HUES48 (cell line): ENCODE results near the gene SCAF4.
A peak's percentile ranks its signal among the peaks of the same experiment; 100 is the strongest.
"Not testable (repeated sequence)": the region's sequence is repeated elsewhere in the genome, so short reads cannot be mapped to it uniquely, and the experiment has no call there.

ENCODE experiments used
- H3K27ac ChIP-seq: one replicate; pipeline ENCODE4 v1.7.0; 2013; ENCODE audit warnings: low read depth, low read length, inconsistent platforms
- H3K27me3 ChIP-seq: 2 replicates; pipeline ENCODE4 v1.6.1; 2013; ENCODE audit warnings: mild to moderate bottlenecking, low read length; ENCODE audit not compliant: control insufficient read depth, insufficient read depth
- H3K36me3 ChIP-seq: 2 replicates; pipeline ENCODE4 v1.6.1; 2013; ENCODE audit warnings: low read length; ENCODE audit not compliant: control insufficient read depth, insufficient read depth
- H3K4me1 ChIP-seq: 2 replicates; pipeline ENCODE4 v1.6.1; 2013; ENCODE audit warnings: mild to moderate bottlenecking, low read length; ENCODE audit not compliant: control insufficient read depth, insufficient read depth
- H3K4me3 ChIP-seq: 2 replicates; pipeline ENCODE4 v1.5.1; 2013; ENCODE audit warnings: mild to moderate bottlenecking, low read depth, low read length
- H3K9ac ChIP-seq: 2 replicates; pipeline ENCODE4 v1.6.1; 2013; ENCODE audit warnings: mild to moderate bottlenecking, low read depth, low read length, moderate library complexity
- H3K9me3 ChIP-seq: 2 replicates; pipeline ENCODE4 v1.6.1; 2013; ENCODE audit warnings: low read length; ENCODE audit not compliant: control insufficient read depth, insufficient read depth

SCAF4 gene

GRCh38 chr21:31659536-31660258 lies 72.2 kb downstream of the SCAF4 start, which contains the start of gene SOD1:
Gene SOD1, plus strand, starts transcription at chr21:31659693. Its CDS starts 77 bp downstream, at chr21:31659770.
- H3K4me1 ChIP-seq, result no peaks in the 10 kb centered on the region
- H3K36me3 ChIP-seq, result peaks cover 21% of the 10 kb centered on the region
- H3K27ac ChIP-seq, result peak within 1 kb of the TSS; percentile 39

GRCh38 chr21:31659286-31659535 lies 72.7 kb downstream of the SCAF4 start:
- Histone ChIP-seq H3K9ac (peak overlapping the region; percentile 50; the same call in 1 of the 2 replicates), H3K4me3 (peak overlapping the region; percentile 71), H3K27me3 (no peaks in the 10 kb centered on the region), H3K4me1 (no peaks in the 10 kb centered on the region), H3K36me3 (peaks cover 19% of the 10 kb centered on the region), H3K9me3 (no peaks in the 10 kb centered on the region), H3K27ac (no peak overlapping the region)

More at GRCh38 chr21:31659536-31660258, 72.2 kb downstream of the SCAF4 start, which contains the start of gene SOD1:
- H3K9me3 ChIP-seq, result no peaks in the 10 kb centered on the region
- no peaks in the 10 kb centered on the region for H3K27me3 ChIP-seq
- H3K9ac ChIP-seq, result peak within 1 kb of the TSS; percentile 60
- H3K4me3 ChIP-seq, result peak within 1 kb of the TSS; percentile 71

GRCh38 chr21:31658053-31658452 lies 73.9 kb downstream of the SCAF4 start:
- H3K9ac ChIP-seq, result no peak overlapping the region
- H3K9me3 ChIP-seq, result no peaks in the 10 kb centered on the region
- H3K36me3 ChIP-seq, result peaks cover 10% of the 10 kb centered on the region; the same call in 1 of the 2 replicates
- no peak overlapping the region for H3K4me3 ChIP-seq
- no peaks in the 10 kb centered on the region for H3K27me3 ChIP-seq
- no peaks in the 10 kb centered on the region for H3K4me1 ChIP-seq
- no peak overlapping the region for H3K27ac ChIP-seq

GRCh38 chr21:31656199-31657095 lies 75.5 kb downstream of the SCAF4 start:
- Histone ChIP-seq H3K27me3 (no peaks in the 10 kb centered on the region), H3K36me3 (0 out of 2 replicates have a peak, but pooled peaks cover under 1% of the 10 kb centered on the region), H3K4me1 (no peaks in the 10 kb centered on the region), H3K9me3 (no peaks in the 10 kb centered on the region), H3K4me3 (no peak overlapping the region), H3K27ac (no peak overlapping the region), H3K9ac (no peak overlapping the region)

- not testable (repeated sequence) for H3K27ac ChIP-seq, H3K27me3 ChIP-seq, H3K9me3 ChIP-seq, H3K36me3 ChIP-seq, H3K4me3 ChIP-seq, H3K9ac ChIP-seq, H3K4me1 ChIP-seq
Measured at GRCh38 chr21:31654821-31655580, 76.9 kb downstream of the SCAF4 start.

GRCh38 chr21:31654340-31654739 lies 77.6 kb downstream of the SCAF4 start:
- Histone ChIP-seq H3K4me3 (no peak overlapping the region), H3K9ac (no peak overlapping the region), H3K27me3 (no peaks in the 10 kb centered on the region), H3K9me3 (no peaks in the 10 kb centered on the region), H3K27ac (no peak overlapping the region), H3K4me1 (no peaks in the 10 kb centered on the region), H3K36me3 (no peaks in the 10 kb centered on the region)

- H3K4me1 ChIP-seq, H3K4me3 ChIP-seq, H3K27me3 ChIP-seq, H3K9me3 ChIP-seq, H3K36me3 ChIP-seq, H3K27ac ChIP-seq, H3K9ac ChIP-seq: not testable (repeated sequence)
Measured at GRCh38 chr21:31651491-31651890, 80.4 kb downstream of the SCAF4 start.

- Histone ChIP-seq H3K4me3 (no peak overlapping the region), H3K36me3 (no peaks in the 10 kb centered on the region), H3K27ac (no peak overlapping the region), H3K4me1 (no peaks in the 10 kb centered on the region), H3K9ac (no peak overlapping the region), H3K9me3 (no peaks in the 10 kb centered on the region), H3K27me3 (no peaks in the 10 kb centered on the region)
Measured at GRCh38 chr21:31650930-31651329, 81.0 kb downstream of the SCAF4 start.

- Histone ChIP-seq H3K4me3 (no peak overlapping the region), H3K9me3 (no peaks in the 10 kb centered on the region), H3K36me3 (no peaks in the 10 kb centered on the region), H3K27me3 (no peaks in the 10 kb centered on the region), H3K4me1 (no peaks in the 10 kb centered on the region), H3K27ac (no peak overlapping the region), H3K9ac (no peak overlapping the region)
Measured at GRCh38 chr21:31647650-31648049, 84.3 kb downstream of the SCAF4 start.

- H3K4me3 ChIP-seq, result no peak overlapping the region
- H3K36me3 ChIP-seq, result no peaks in the 10 kb centered on the region
- H3K4me1 ChIP-seq, result no peaks in the 10 kb centered on the region
- H3K27ac ChIP-seq, result no peak overlapping the region
- no peaks in the 10 kb centered on the region for H3K27me3 ChIP-seq
- no peak overlapping the region for H3K9ac ChIP-seq
- H3K9me3 ChIP-seq, result no peaks in the 10 kb centered on the region
Measured at GRCh38 chr21:31644643-31645042, 87.3 kb downstream of the SCAF4 start.
